OCI-LY7 (cell line): ENCODE results near the gene LRP1-AS. TPM values are rescaled to one million over a fixed set of nuclear protein-coding genes. Genes with fewer than 3 reads are reported as not detected.

ENCODE experiments used
- Bru-seq: library from RNA; stranded (reverse); fragments of 400-500 nt; gene quantifications from one replicate; lab custom pipeline; 2021; lab: Mats Ljungman, UMichigan
- BruChase-seq, 2 experiments: library from RNA; stranded (reverse); fragments of 400-500 nt; gene quantifications; one replicate each; lab custom pipeline; 2021; lab: Mats Ljungman, UMichigan
- BruUV-seq: library from RNA; stranded (reverse); fragments of 400-500 nt; replicated peaks from 2 replicates; lab custom pipeline; 2021; lab: Mats Ljungman, UMichigan
- CTCF ChIA-PET: fragments of 300-600 bp; sonication (Branson Sonifier 250); formaldehyde crosslinking; loops from one replicate; lab custom pipeline; 2022; ENCODE audit warnings: antibody characterized with exemption; ENCODE audit not compliant: unreplicated experiment; lab: Charles Lee
- POLR2A ChIA-PET: fragments of 300-600 bp; sonication (Branson Sonifier 250); formaldehyde crosslinking; loops from one replicate; lab custom pipeline; 2022; ENCODE audit warnings: antibody characterized with exemption; lab: Charles Lee
- DNase-seq: peaks from one replicate; pipeline ENCODE4 v3.0.0-alpha.2; 2015; ENCODE audit warnings: low spot score
- H2AFZ ChIP-seq: fragments of 200-600 bp; sonication (generic), shearing (Covaris generic); 2 replicates; pipeline ENCODE4 v1.6.1; 2014; ENCODE audit warnings: mild to moderate bottlenecking, antibody characterized with exemption, low read length, moderate library complexity
- H3K27ac ChIP-seq: fragments of 200-600 bp; sonication (generic); 2 replicates; pipeline ENCODE4 v1.5.1; 2014; ENCODE audit warnings: mixed run types, low read depth, mild to moderate bottlenecking, moderate library complexity, low read length, inconsistent platforms; ENCODE audit not compliant: poor library complexity, severe bottlenecking
- H3K36me3 ChIP-seq: fragments of 200-600 bp; sonication (generic); 2 replicates; pipeline ENCODE4 v1.6.1; 2014; ENCODE audit warnings: mild to moderate bottlenecking, antibody characterized with exemption, low read length, moderate library complexity, mixed read lengths; ENCODE audit not compliant: insufficient read depth
- H3K4me1 ChIP-seq: fragments of 200-600 bp; sonication (generic); 2 replicates; pipeline ENCODE4 v1.5.1; 2014; ENCODE audit warnings: mild to moderate bottlenecking, low read length; ENCODE audit not compliant: insufficient read depth, poor library complexity, severe bottlenecking
- H3K4me2 ChIP-seq: fragments of 200-600 bp; sonication (generic); 2 replicates; pipeline ENCODE4 v1.6.1; 2014; ENCODE audit warnings: mild to moderate bottlenecking, low read length
- H3K4me3 ChIP-seq: fragments of 200-600 bp; sonication (generic); 2 replicates; pipeline ENCODE4 v1.5.1; 2014; ENCODE audit warnings: mild to moderate bottlenecking, low read depth, low read length; ENCODE audit not compliant: poor library complexity, severe bottlenecking
- H3K79me2 ChIP-seq: fragments of 200-600 bp; sonication (generic); 2 replicates; pipeline ENCODE4 v1.6.1; 2016; ENCODE audit warnings: low read depth, mild to moderate bottlenecking, low read length, moderate library complexity, mixed read lengths; ENCODE audit not compliant: insufficient read depth
- H3K9me2 ChIP-seq: fragments of 200-600 bp; sonication (generic); 2 replicates; pipeline ENCODE4 v1.6.1; 2016; ENCODE audit warnings: mild to moderate bottlenecking, low read length, mixed read lengths; ENCODE audit not compliant: insufficient read depth
- H3K9me3 ChIP-seq: fragments of 200-600 bp; sonication (generic); 2 replicates; pipeline ENCODE4 v1.6.1; 2014; ENCODE audit warnings: mild to moderate bottlenecking, mixed run types, low read length, mixed read lengths
- H4K20me1 ChIP-seq: fragments of 200-600 bp; sonication (generic); 2 replicates; pipeline ENCODE4 v1.6.1; 2014; ENCODE audit warnings: mild to moderate bottlenecking, antibody characterized with exemption, low read length, moderate library complexity, mixed read lengths; ENCODE audit not compliant: insufficient read depth
- CTCF ChIP-seq: fragments of 200-600 bp; sonication (generic); conservative IDR thresholded peaks from 2 replicates; pipeline ENCODE4 v1.5.1; 2014; ENCODE audit warnings: mild to moderate bottlenecking, antibody characterized with exemption, low read length, moderate library complexity, mixed read lengths
- EZH2phosphoT487 ChIP-seq: fragments of 200-600 bp; sonication (generic); IDR thresholded peaks from 2 replicates; pipeline ENCODE4 v1.6.1; 2018; ENCODE audit warnings: low read depth, borderline replicate concordance, mild to moderate bottlenecking, mixed run types, antibody characterized with exemption, low read length, moderate library complexity, mixed read lengths
- intact Hi-C: fragments of 100-400 bp; cut with micrococcal nuclease; formaldehyde crosslinking; loops from one replicate; pipeline ENCODE4 v1.10.0; 2022; ENCODE audit not compliant: unreplicated experiment
- long read RNA-seq: library from polyadenylated mRNA; stranded (forward); transcript quantifications from one replicate; pipeline ENCODE4 v2.0.0, GENCODE V29; 2022
- total RNA-seq, 2 experiments: library from RNA; depleted of rRNA in 1 of 2; stranded (reverse); fragments of >200 nt in 1 of 2; shearing (Covaris generic) in 1 of 2; gene quantifications; 2 replicates each; pipeline ENCODE4 v1.2.3, GENCODE V29; 2014 to 2022

The LRP1-AS gene
- total RNA-seq (2014; rRNA removed; shearing (Covaris generic)): not detected in 2 replicates
- total RNA-seq (2022): not detected in 2 replicates
- not detected for Bru-seq, nascent RNA
- BruChase-seq, experiment 1, labeled RNA remaining after a 6-hour chase: not detected
- not detected for BruChase-seq, experiment 2, labeled RNA remaining after a 2-hour chase
- long read RNA-seq: 0 reads

- no peak within 1 kb of the TSS for H3K4me3 ChIP-seq
- TF ChIP-seq EZH2phosphoT487: no peak
- no TSS peak for BruUV-seq
- no peaks in the 10 kb centered on the region for H3K9me2 ChIP-seq
- no peak for DNase-seq
- ChIA-PET POLR2A (interaction anchor here (0.6 kb wide), 2 partner anchors 20 to 143 kb away, joined by 3 to 4 read pairs; no protein-coding TSS in a partner anchor), CTCF (no interaction called here)
- H2AFZ ChIP-seq: no peak within 1 kb of the TSS
- intact Hi-C loops: no loop called here
- H3K27ac ChIP-seq: no peak within 1 kb of the TSS
- no peaks in the 10 kb centered on the region for H3K36me3 ChIP-seq
- H3K79me2 ChIP-seq: no peaks in the 10 kb centered on the region
- H3K9me3 ChIP-seq: no peaks in the 10 kb centered on the region
- no peaks in the 10 kb centered on the region for H4K20me1 ChIP-seq
- no peaks in the 10 kb centered on the region for H3K4me1 ChIP-seq
- no peak within 1 kb of the TSS for H3K4me2 ChIP-seq
These were observed at the start of gene LRP1-AS for GRCh38 chr12:57146961-57147944. TSS of gene LRP1-AS (minus strand) at chr12:57147619.

GRCh38 chr12:57196956-57197355 is 49.5 kb upstream of the LRP1-AS start:
- Histone ChIP-seq H3K4me3 (no peak overlapping the region), H3K9me2 (no peaks in the 10 kb centered on the region), H3K4me1 (no peaks in the 10 kb centered on the region), H3K4me2 (no peak overlapping the region), H4K20me1 (no peaks in the 10 kb centered on the region), H3K27ac (no peak overlapping the region), H2AFZ (no peak overlapping the region), H3K36me3 (no peaks in the 10 kb centered on the region), H3K9me3 (no peaks in the 10 kb centered on the region), H3K79me2 (no peaks in the 10 kb centered on the region)
- intact Hi-C loops: no loop called here
- no peak for DNase-seq
- CTCF ChIA-PET: interaction anchor here (0.8 to 1.1 kb wide), 2 partner anchors 10 to 47 kb away, joined by 3 read pairs; no protein-coding TSS in a partner anchor
- POLR2A ChIA-PET: no interaction called here
- no TSS peak for BruUV-seq
- no peak for TF ChIP-seq CTCF
- TF ChIP-seq EZH2phosphoT487: no peak

GRCh38 chr12:57196439-57196838 is 49.0 kb upstream of the LRP1-AS start:
- intact Hi-C loops: no loop called here

More at GRCh38 chr12:57196439-57196838, 49.0 kb upstream of the LRP1-AS start:
- TF ChIP-seq EZH2phosphoT487: no peak
- H2AFZ ChIP-seq: no peak overlapping the region
- H3K4me2 ChIP-seq: no peak overlapping the region
- no peaks in the 10 kb centered on the region for H4K20me1 ChIP-seq
- no peaks in the 10 kb centered on the region for H3K9me3 ChIP-seq
- no peaks in the 10 kb centered on the region for H3K36me3 ChIP-seq
- ChIA-PET POLR2A (no interaction called here), CTCF (interaction anchor here (1.1 kb wide), 1 partner anchor 9 kb away, joined by 3 read pairs; no protein-coding TSS in a partner anchor)
- no peak for DNase-seq
- BruUV-seq: no TSS peak
- H3K27ac ChIP-seq: no peak overlapping the region
- no peak overlapping the region for H3K4me3 ChIP-seq
- no peaks in the 10 kb centered on the region for H3K9me2 ChIP-seq
- no peaks in the 10 kb centered on the region for H3K4me1 ChIP-seq
- H3K79me2 ChIP-seq: no peaks in the 10 kb centered on the region
